B cell (primary cell): ENCODE measurements around the gene ZNF84. TPM values are rescaled to one million over a fixed set of nuclear protein-coding genes. Genes with fewer than 3 reads are reported as not detected.
A peak's percentile ranks its signal among the peaks of the same experiment; 100 is the strongest.

Experiments used
- ATAC-seq: fragments of 200-7000 bp; cut with Tn5 transposase; one replicate; pipeline ENCODE4 v1.10.0; 2021; ENCODE audit warnings: low read depth, mild to moderate bottlenecking, moderate number of reproducible peaks, moderate library complexity
- CTCF ChIA-PET: fragments of 350-600 bp; sonication (Branson Sonifier 250); formaldehyde crosslinking; loops from one replicate; lab custom pipeline; 2021; ENCODE audit warnings: antibody characterized with exemption, inconsistent platforms; lab: Charles Lee
- POLR2A ChIA-PET: fragments of 350-600 bp; sonication (Branson Sonifier 250); formaldehyde crosslinking; loops from one replicate; lab custom pipeline; 2021; ENCODE audit warnings: antibody characterized with exemption; lab: Charles Lee
- DNase-seq: peaks from one replicate; pipeline ENCODE4 v3.0.0; 2013
- H2AFZ ChIP-seq: 2 replicates; pipeline ENCODE4 v1.6.1; 2012; ENCODE audit warnings: mild to moderate bottlenecking, low read depth, low read length; ENCODE audit not compliant: insufficient read depth, poor library complexity, severe bottlenecking
- H3K27ac ChIP-seq, 2 donors: 1 replicate in 1 of 2; 2 replicates in 1 of 2; pipeline ENCODE4 v1.5.1; 2012 to 2013; ENCODE audit warnings: low read length in 2 of 2, mild to moderate bottlenecking in 2 of 2, moderate library complexity in 1 of 2
- H3K27me3 ChIP-seq, 4 experiments: fragments of 200-600 bp in 1 of 4; sonication (generic) in 1 of 4; replicated peaks in 1 of 4; 1 replicate in 2 of 4; 2 replicates in 2 of 4; pipeline versions ENCODE4 v1.6.1 to v1.7.0; 2013 to 2016; ENCODE audit warnings: low read length in 3 of 4, mild to moderate bottlenecking in 2 of 4, mixed read lengths in 1 of 4, moderate library complexity in 1 of 4; ENCODE audit not compliant: insufficient read depth in 4 of 4, control insufficient read depth in 3 of 4; ENCODE audit errors: control extremely low read depth in 1 of 4
- H3K36me3 ChIP-seq, 2 experiments: replicated peaks in 1 of 2; 1 replicate in 1 of 2; 2 replicates in 1 of 2; pipeline versions ENCODE4 v1.6.1 to v1.7.1; 2013; ENCODE audit warnings: low read length in 1 of 2; ENCODE audit not compliant: insufficient read depth in 2 of 2, control insufficient read depth in 1 of 2; ENCODE audit errors: control extremely low read depth in 1 of 2, extremely low read depth in 1 of 2
- H3K4me1 ChIP-seq, 2 donors: fragments of 200-600 bp in 1 of 2; sonication (generic) in 1 of 2; 1 replicate in 1 of 2; 2 replicates in 1 of 2; pipeline versions ENCODE4 v1.5.1 to v1.6.1; 2013 to 2017; ENCODE audit warnings: low read length in 2 of 2; ENCODE audit not compliant: control insufficient read depth in 2 of 2, insufficient read depth in 2 of 2
- H3K4me2 ChIP-seq: replicated peaks from 2 replicates; pipeline ENCODE3; 2012; ENCODE audit warnings: mild to moderate bottlenecking, low read depth, low read length; ENCODE audit not compliant: poor library complexity, severe bottlenecking
- H3K4me3 ChIP-seq, 5 experiments: fragments of 200-600 bp in 1 of 5; sonication (generic) in 1 of 5; 1 replicate in 3 of 5; 2 replicates in 2 of 5; pipeline versions ENCODE4 v1.5.1 to v1.7.0; 2011 to 2016; ENCODE audit warnings: low read length in 4 of 5, mild to moderate bottlenecking in 4 of 5, low read depth in 2 of 5, control low read depth in 1 of 5, moderate library complexity in 1 of 5; ENCODE audit not compliant: insufficient read depth in 1 of 5; ENCODE audit errors: control extremely low read depth in 1 of 5, extremely low read depth in 1 of 5
- H3K79me2 ChIP-seq: fragments of 200-600 bp; sonication (generic); one replicate; pipeline ENCODE4 v1.6.0; 2016; ENCODE audit warnings: low read length; ENCODE audit not compliant: control insufficient read depth, insufficient read depth
- H3K9ac ChIP-seq: fragments of 200-600 bp; sonication (generic); 2 replicates; pipeline ENCODE4 v1.6.1; 2017; ENCODE audit warnings: mild to moderate bottlenecking, low read length, moderate library complexity
- H3K9me3 ChIP-seq, 3 donors: one replicate each; pipeline versions ENCODE4 v1.6.1 to v1.7.1; 2013; ENCODE audit warnings: low read length in 2 of 3; ENCODE audit not compliant: control insufficient read depth in 2 of 3, insufficient read depth in 1 of 3; ENCODE audit errors: control extremely low read depth in 1 of 3
- H4K20me1 ChIP-seq: 2 replicates; pipeline ENCODE4 v1.6.0; 2012; ENCODE audit warnings: mild to moderate bottlenecking, low read length; ENCODE audit not compliant: insufficient read depth, control insufficient read depth, poor library complexity, severe bottlenecking
- H3K27ac Mint-ChIP-seq: one replicate; pipeline ENCODE4 v1.8.0; 2021; ENCODE audit warnings: mixed read lengths
- H3K27me3 Mint-ChIP-seq: one replicate; pipeline ENCODE4 v1.8.0; 2021; ENCODE audit warnings: mixed read lengths
- H3K4me1 Mint-ChIP-seq: one replicate; pipeline ENCODE4 v1.8.0; 2021; ENCODE audit warnings: mixed read lengths
- H3K4me3 Mint-ChIP-seq: one replicate; pipeline ENCODE4 v1.8.0; 2021; ENCODE audit warnings: mixed read lengths
- H3K9me3 Mint-ChIP-seq: one replicate; pipeline ENCODE4 v1.8.0; 2022; ENCODE audit warnings: mixed read lengths; ENCODE audit not compliant: insufficient read depth
- CTCF ChIP-seq: fragments of 200-600 bp; IDR thresholded peaks from one replicate; pipeline ENCODE4 v1.8.0; 2022; ENCODE audit warnings: antibody characterized with exemption, mild to moderate bottlenecking
- EZH2 ChIP-seq: IDR thresholded peaks from 2 replicates; pipeline ENCODE4 v1.6.1; 2012; ENCODE audit warnings: borderline replicate concordance, low read depth, mild to moderate bottlenecking, moderate library complexity, low read length; ENCODE audit not compliant: insufficient read depth, poor library complexity, severe bottlenecking
- WGBS: methylation state at CpG from one replicate; pipeline ENCODE4 v1.1.5; 2013; ENCODE audit warnings: missing lambda C conversion rate; ENCODE audit not compliant: insufficient coverage; 5-methylcytosine and 5-hydroxymethylcytosine counted together
- intact Hi-C: fragments of 100-400 bp; cut with micrococcal nuclease; formaldehyde crosslinking; loops from one replicate; pipeline ENCODE4 v1.10.0; 2022
- polyA minus RNA-seq: library from RNA; depleted of rRNA, polyadenylated mRNA; stranded (reverse); fragments of >200 nt; gene quantifications from 2 replicates; pipeline ENCODE4 v1.2.3, GENCODE V29; 2012
- polyA plus RNA-seq: library from polyadenylated mRNA; depleted of rRNA; stranded (reverse); fragments of >200 nt; gene quantifications from 2 replicates; pipeline ENCODE4 v1.2.3, GENCODE V29; 2012
- total RNA-seq, 2 donors: library from RNA; stranded (reverse); fragments of 120-200 nt in 1 of 2; gene quantifications; 1 replicate in 1 of 2; 2 replicates in 1 of 2; pipeline versions ENCODE4 v1.2.3 to v1.2.4, GENCODE V29; 2013 to 2022

The ZNF84 gene
- total RNA-seq (48.4 and 61.5 TPM in 2 replicates), polyA plus RNA-seq (17.6 and 22.0 TPM in 2 replicates), polyA minus RNA-seq (18.0 and 18.4 TPM in 2 replicates)
- total RNA-seq (2013): 48.2 TPM

GRCh38 chr12:133037207-133038005 lies at the start of gene ZNF84:
Gene ZNF84 (plus strand): TSS chr12:133037509. CDS start chr12:133041468, 3,959 bp downstream.
- H3K9me3 Mint-ChIP-seq: peaks cover 15% of the 10 kb centered on the region
- Histone ChIP-seq H3K9me3 (peaks cover 27 to 69% (median 38%) of the 10 kb centered on the region in 3 donors), H2AFZ (peak within 1 kb of the TSS; percentile 79), H3K4me2 (peak within 1 kb of the TSS; percentile 79), H3K79me2 (peaks cover 34% of the 10 kb centered on the region), H4K20me1 (no peaks in the 10 kb centered on the region), H3K4me3 (peak within 1 kb of the TSS; percentile 51 to 82 (median 69)), H3K36me3 (peaks cover 14 to 21% of the 10 kb centered on the region in 2 experiments), H3K27me3 (no peaks in the 10 kb centered on the region), H3K9ac (peak within 1 kb of the TSS; percentile 84), H3K4me1 (peaks cover 7 to 10% of the 10 kb centered on the region in 2 donors), H3K27ac (peak within 1 kb of the TSS; percentile 88 to 95)
- under 1% methylated on average over 100 of the region's 103 CpGs for WGBS
- intact Hi-C loops: loop anchor here (1.0 to 2.0 kb wide), 7 partner anchors 51 to 209 kb away; partner anchors contain the start of genes CHFR, GOLGA3, ZNF10 and ZNF26
- ChIA-PET CTCF (no interaction called here), POLR2A (interaction anchor here (0.6 to 1.8 kb wide), 4 partner anchors 43 to 129 kb away, joined by 3 to 6 read pairs (median 4); partner anchors contain the start of gene ZNF26)
- H3K4me3 Mint-ChIP-seq: peak within 1 kb of the TSS; percentile 97
- H3K27ac Mint-ChIP-seq: peak within 1 kb of the TSS; percentile 99
- peaks cover 13% of the 10 kb centered on the region for H3K4me1 Mint-ChIP-seq
- no peak for TF ChIP-seq EZH2
- TF ChIP-seq CTCF: no peak
- peak; percentile 95 for ATAC-seq
- peaks cover 3% of the 10 kb centered on the region for H3K27me3 Mint-ChIP-seq
- peak; percentile 99 for DNase-seq

- H3K9ac ChIP-seq: no peak overlapping the region
- peaks cover 96% of the 10 kb centered on the region for H3K79me2 ChIP-seq
- 60% methylated on average over 1 of the region's 1 CpG for WGBS
- CTCF ChIA-PET: interaction anchor here (1.7 kb wide), 1 partner anchor 12 kb away, joined by 4 read pairs; no protein-coding TSS in a partner anchor
- Mint-ChIP-seq H3K4me1 (peaks cover 2% of the 10 kb centered on the region), H3K27me3 (no peaks in the 10 kb centered on the region), H3K9me3 (peaks cover 18% of the 10 kb centered on the region), H3K4me3 (no peak overlapping the region), H3K27ac (no peak overlapping the region)
- no peaks in the 10 kb centered on the region for H3K4me1 ChIP-seq
- H3K4me3 ChIP-seq: no peak overlapping the region
- H3K36me3 ChIP-seq: peaks cover 0 to 19% of the 10 kb centered on the region in 2 experiments
- ATAC-seq: no peak
- H3K27me3 ChIP-seq: no peaks in the 10 kb centered on the region
- no peak overlapping the region for H2AFZ ChIP-seq
- peaks cover 10 to 84% (median 73%) of the 10 kb centered on the region in 3 donors for H3K9me3 ChIP-seq
- POLR2A ChIA-PET: interaction anchor here (0.8 kb wide), 1 partner anchor 12 kb away, joined by 3 read pairs; no protein-coding TSS in a partner anchor
- H4K20me1 ChIP-seq: no peaks in the 10 kb centered on the region
- no peak overlapping the region for H3K4me2 ChIP-seq
- TF ChIP-seq CTCF (no peak), EZH2 (no peak)
- DNase-seq: no peak
- intact Hi-C loops: no loop called here
- H3K27ac ChIP-seq: no peak overlapping the region
Observed at GRCh38 chr12:132998741-132999140, 38.6 kb upstream of the ZNF84 start.
